Body of pancreas (tissue), 4 donors: ENCODE results near the gene MAD1L1. TPM values are rescaled to one million over a fixed set of nuclear protein-coding genes. Genes with fewer than 3 reads are reported as not detected.

Experiments
- ATAC-seq: fragments of 150-250 bp; one replicate; pipeline ENCODE4 v1.9.1; 2016
- DNase-seq, 4 donors: peaks; one replicate each; pipeline ENCODE4 v3.0.0-alpha.2; 2019
- H3K27ac ChIP-seq, 4 donors: fragments of 200-600 bp; sonication (generic); 1 replicate in 3 of 4; 2 replicates in 1 of 4; pipeline versions ENCODE4 v1.5.1 to v1.6.1; 2016 to 2019; ENCODE audit warnings: mild to moderate bottlenecking in 1 of 4, mixed read lengths in 1 of 4, moderate library complexity in 1 of 4
- H3K27me3 ChIP-seq, 2 donors: fragments of 200-600 bp; sonication (generic); one replicate each; pipeline ENCODE4 v1.6.0; 2016; ENCODE audit warnings: mild to moderate bottlenecking in 1 of 2
- H3K36me3 ChIP-seq, 2 donors: fragments of 200-600 bp; sonication (generic); replicated peaks in 1 of 2; 2 replicates each; pipeline ENCODE4 v1.5.1; 2016; ENCODE audit warnings: low read depth in 2 of 2; ENCODE audit not compliant: insufficient read depth in 1 of 2
- H3K4me1 ChIP-seq: fragments of 200-600 bp; sonication (generic); one replicate; pipeline ENCODE4 v1.6.0; 2016
- H3K4me3 ChIP-seq, 2 donors: fragments of 200-600 bp; sonication (generic); 1 replicate in 1 of 2; 2 replicates in 1 of 2; pipeline ENCODE4 v1.5.1; 2016 to 2019
- H3K9me3 ChIP-seq, 3 donors: fragments of 200-600 bp; sonication (generic); 1 replicate in 2 of 3; 2 replicates in 1 of 3; pipeline ENCODE4 v1.5.1; 2016
- POLR2A ChIP-seq, 3 donors: fragments of 450-650 bp; IDR thresholded peaks; one replicate each; pipeline ENCODE4 v1.6.1; 2016; ENCODE audit warnings: antibody characterized with exemption in 3 of 3, mild to moderate bottlenecking in 2 of 3
- whole genome bisulfite sequencing, 2 donors: methylation state at CpG; one replicate each; pipeline ENCODE4 v1.1.5; 2017; 5-methylcytosine and 5-hydroxymethylcytosine counted together
- intact Hi-C: fragments of 100-400 bp; cut with DNase I; formaldehyde crosslinking; loops from one replicate; pipeline ENCODE4 v1.15.1; 2023
- total RNA-seq, 2 donors: library from RNA; depleted of rRNA; stranded (reverse); fragments of >200 nt; gene quantifications; one replicate each; pipeline ENCODE4 v1.1.0, GENCODE V29; 2016
- TF ChIP-seq, protein P1 (sequence below), 7 experiments: fragments of 450-650 bp in 4 of 7; fragments of 200-600 bp in 3 of 7; sonication (generic) in 3 of 7; IDR thresholded peaks; one replicate each; pipeline ENCODE4 v1.5.1; 2016 to 2019; ENCODE audit warnings: antibody characterized with exemption in 7 of 7

MAD1L1 gene
- total RNA-seq, 2 donors from 2014 or later: 14.0 to 66.9 TPM

DNA sequence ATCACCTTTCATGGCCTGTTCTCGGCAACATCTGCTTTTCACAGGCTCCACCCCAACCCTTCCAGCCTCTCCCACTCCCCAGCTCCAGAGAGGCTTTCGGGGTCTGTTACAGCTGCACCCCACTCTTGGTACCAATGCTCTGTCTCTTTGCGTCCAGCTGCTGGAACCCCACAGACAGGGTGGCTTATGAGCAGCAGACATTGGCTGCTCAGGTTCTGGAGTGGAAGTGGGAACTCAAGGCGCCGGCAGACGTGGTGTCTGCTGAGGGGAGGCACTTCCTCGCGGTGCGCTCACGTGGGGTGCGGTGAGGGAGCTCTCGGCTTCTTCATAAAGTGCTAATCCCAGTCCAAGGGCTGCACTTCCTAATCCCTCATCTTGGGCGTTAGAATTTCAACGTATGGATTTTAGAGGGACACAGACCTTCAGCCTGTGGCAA lies 377.0 kb downstream of the MAD1L1 start:
- ATAC-seq (no peak), DNase-seq (peak in 1 of 4 donors; percentile 4)
- Histone ChIP-seq H3K4me3 (no peak overlapping the region), H3K27ac (no peak overlapping the region), H3K4me1 (no peaks in the 10 kb centered on the region), H3K27me3 (no peaks in the 10 kb centered on the region), H3K9me3 (no peaks in the 10 kb centered on the region), H3K36me3 (no peaks in the 10 kb centered on the region)
- WGBS, 2 donors: 87 to 96% methylated on average over 11 to 14 of the region's 14 CpGs
- intact Hi-C loops: no loop called here
- TF ChIP-seq, protein P1, sequence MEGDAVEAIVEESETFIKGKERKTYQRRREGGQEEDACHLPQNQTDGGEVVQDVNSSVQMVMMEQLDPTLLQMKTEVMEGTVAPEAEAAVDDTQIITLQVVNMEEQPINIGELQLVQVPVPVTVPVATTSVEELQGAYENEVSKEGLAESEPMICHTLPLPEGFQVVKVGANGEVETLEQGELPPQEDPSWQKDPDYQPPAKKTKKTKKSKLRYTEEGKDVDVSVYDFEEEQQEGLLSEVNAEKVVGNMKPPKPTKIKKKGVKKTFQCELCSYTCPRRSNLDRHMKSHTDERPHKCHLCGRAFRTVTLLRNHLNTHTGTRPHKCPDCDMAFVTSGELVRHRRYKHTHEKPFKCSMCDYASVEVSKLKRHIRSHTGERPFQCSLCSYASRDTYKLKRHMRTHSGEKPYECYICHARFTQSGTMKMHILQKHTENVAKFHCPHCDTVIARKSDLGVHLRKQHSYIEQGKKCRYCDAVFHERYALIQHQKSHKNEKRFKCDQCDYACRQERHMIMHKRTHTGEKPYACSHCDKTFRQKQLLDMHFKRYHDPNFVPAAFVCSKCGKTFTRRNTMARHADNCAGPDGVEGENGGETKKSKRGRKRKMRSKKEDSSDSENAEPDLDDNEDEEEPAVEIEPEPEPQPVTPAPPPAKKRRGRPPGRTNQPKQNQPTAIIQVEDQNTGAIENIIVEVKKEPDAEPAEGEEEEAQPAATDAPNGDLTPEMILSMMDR (IDR thresholded peaks at IDR 0.05): no peak
- TF ChIP-seq POLR2A (IDR thresholded peaks at IDR 0.05): no peak

DNA sequence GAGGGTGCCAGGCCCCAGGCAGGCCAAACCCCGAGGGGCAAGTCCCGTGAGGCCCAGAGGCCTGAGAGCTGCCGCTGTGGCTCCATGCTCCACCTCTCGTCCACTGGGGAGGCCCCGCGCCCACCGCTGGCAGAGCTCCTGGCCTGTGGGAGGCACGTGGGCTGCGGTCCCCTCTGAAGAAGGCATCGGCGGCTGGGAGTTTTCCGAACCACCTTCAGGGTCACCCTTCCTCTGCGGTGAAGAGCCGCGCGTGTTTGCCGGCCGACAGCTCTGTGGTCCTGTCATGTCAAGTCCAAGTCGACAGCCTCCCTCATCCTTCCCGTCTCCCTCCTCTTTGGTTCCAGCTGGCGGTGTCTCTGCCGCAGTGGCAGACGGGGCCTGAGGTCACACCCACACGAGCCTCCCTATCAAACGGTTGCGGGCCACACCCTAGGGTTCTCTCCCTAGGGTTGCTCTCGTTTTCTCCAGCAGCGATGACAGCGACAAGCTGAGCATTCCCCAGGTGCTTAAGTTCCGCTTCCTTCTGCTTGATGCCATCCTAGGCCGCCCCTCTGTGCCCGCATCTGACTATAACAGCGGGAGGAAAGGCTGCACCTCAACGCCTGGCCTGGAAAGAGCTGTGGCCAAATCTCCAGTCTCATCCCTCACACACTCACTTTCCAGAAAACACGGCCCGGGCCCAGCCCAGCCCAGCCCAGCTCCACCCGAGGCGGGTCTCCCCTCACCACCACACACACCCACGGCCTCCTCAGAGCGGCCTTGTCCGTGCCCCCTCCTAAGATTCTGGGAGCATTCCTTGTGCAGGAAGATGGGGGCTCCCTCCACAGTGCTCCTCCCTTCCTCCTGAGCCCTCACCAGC lies 377.6 kb downstream of the MAD1L1 start:
- WGBS, 2 donors: 94 to 95% methylated on average over 32 to 39 of the region's 41 CpGs
- no peak for ATAC-seq

GRCh38 chr7:1853986-1854865 lies 378.5 kb downstream of the MAD1L1 start:
- Histone ChIP-seq H3K27ac (no peak overlapping the region), H3K4me3 (no peak overlapping the region), H3K36me3 (no peaks in the 10 kb centered on the region), H3K9me3 (no peaks in the 10 kb centered on the region), H3K4me1 (no peaks in the 10 kb centered on the region), H3K27me3 (no peaks in the 10 kb centered on the region)
- ATAC-seq (no peak), DNase-seq (peak in 2 of 4 donors; percentile 3 to 10)
- 63 to 74% methylated on average over 23 to 38 of the region's 38 CpGs for WGBS, 2 donors
- intact Hi-C loops: no loop called here
- TF ChIP-seq, protein P1 (IDR thresholded peaks at IDR 0.05): no peak
- TF ChIP-seq POLR2A (IDR thresholded peaks at IDR 0.05): no peak

More for the DNA sequence above, 377.6 kb downstream of the MAD1L1 start:
- DNase-seq: peak in 1 of 4 donors; percentile 8
- no peaks in the 10 kb centered on the region for H3K9me3 ChIP-seq
- H3K27me3 ChIP-seq: no peaks in the 10 kb centered on the region
- no peak overlapping the region for H3K27ac ChIP-seq
- intact Hi-C loops: no loop called here
- no peak overlapping the region for H3K4me3 ChIP-seq
- TF ChIP-seq, protein P1 (IDR thresholded peaks at IDR 0.05): no peak
- TF ChIP-seq POLR2A (IDR thresholded peaks at IDR 0.05): no peak
- no peaks in the 10 kb centered on the region for H3K36me3 ChIP-seq
- H3K4me1 ChIP-seq: no peaks in the 10 kb centered on the region

DNA sequence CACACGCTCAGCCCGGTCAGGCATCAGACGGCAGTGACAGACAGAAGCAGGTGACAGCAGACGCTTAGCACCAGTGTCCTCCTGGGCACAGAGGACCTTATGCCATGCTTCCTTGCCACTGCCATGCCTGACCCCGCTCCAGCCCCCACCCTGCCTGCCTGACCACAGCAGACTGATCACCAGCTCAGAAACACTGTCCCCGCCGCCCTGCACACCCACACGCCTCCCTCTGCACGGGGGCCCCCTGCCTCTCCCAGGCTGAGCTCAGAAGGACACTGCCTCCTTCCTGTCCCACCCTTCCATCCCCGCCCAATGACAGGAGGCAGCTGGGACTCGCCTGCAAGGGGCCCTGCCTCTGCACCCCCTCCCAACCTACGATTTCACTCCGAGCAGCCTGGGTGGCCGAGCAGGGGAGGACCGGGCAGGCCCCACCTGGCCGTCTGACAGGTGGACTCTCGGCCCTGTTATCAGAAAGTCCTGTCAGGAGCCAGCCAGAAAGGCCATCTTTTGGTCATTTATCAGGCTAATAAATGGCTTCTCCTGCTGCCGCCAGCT lies 379.2 kb downstream of the MAD1L1 start:
- no peak for TF ChIP-seq POLR2A (IDR thresholded peaks at IDR 0.05)
- TF ChIP-seq, protein P1 (IDR thresholded peaks at IDR 0.05): no peak
- Histone ChIP-seq H3K27me3 (no peaks in the 10 kb centered on the region), H3K27ac (no peak overlapping the region), H3K36me3 (no peaks in the 10 kb centered on the region), H3K9me3 (no peaks in the 10 kb centered on the region), H3K4me1 (no peaks in the 10 kb centered on the region), H3K4me3 (no peak overlapping the region)
- intact Hi-C loops: no loop called here
- 51 to 70% methylated on average over 13 to 16 of the region's 18 CpGs for WGBS, 2 donors
- peak in 3 of 4 donors; percentile 13 to 22 (median 19) for DNase-seq
- ATAC-seq: no peak
